Calu3 (cell line): ENCODE measurements around the gene GBA3. TPM values are rescaled to one million over a fixed set of nuclear protein-coding genes. Genes with fewer than 3 reads are reported as not detected.

Experiments used
- BruUV-seq: library from RNA; stranded (reverse); fragments of 400-500 nt; replicated peaks from 2 replicates; lab custom pipeline; 2021; lab: Mats Ljungman, UMichigan
- CTCF ChIA-PET: fragments of 300-600 bp; sonication (Branson Sonifier 250); formaldehyde crosslinking; loops from one replicate; lab custom pipeline; 2022; ENCODE audit warnings: antibody characterized with exemption; lab: Charles Lee
- DNase-seq: peaks from one replicate; pipeline ENCODE4 v3.0.0; 2022
- H3K27ac Mint-ChIP-seq: one replicate; pipeline ENCODE4 v1.8.0; 2022; ENCODE audit warnings: mixed read lengths; ENCODE audit not compliant: unreplicated experiment
- H3K27me3 Mint-ChIP-seq: one replicate; pipeline ENCODE4 v1.8.0; 2022; ENCODE audit warnings: mixed read lengths; ENCODE audit not compliant: unreplicated experiment
- H3K36me3 Mint-ChIP-seq: one replicate; pipeline ENCODE4 v1.8.0; 2022; ENCODE audit warnings: mild to moderate bottlenecking, moderate library complexity, mixed read lengths; ENCODE audit not compliant: insufficient read depth, unreplicated experiment
- H3K4me1 Mint-ChIP-seq: one replicate; pipeline ENCODE4 v1.8.0; 2022; ENCODE audit warnings: mild to moderate bottlenecking, low read depth, mixed read lengths; ENCODE audit not compliant: unreplicated experiment
- H3K4me3 Mint-ChIP-seq: one replicate; pipeline ENCODE4 v1.8.0; 2022; ENCODE audit warnings: mild to moderate bottlenecking, low read depth, moderate library complexity, mixed read lengths; ENCODE audit not compliant: unreplicated experiment
- H3K9me3 Mint-ChIP-seq: one replicate; pipeline ENCODE4 v1.8.0; 2022; ENCODE audit warnings: low read depth, mixed read lengths; ENCODE audit not compliant: unreplicated experiment
- CTCF ChIP-seq: fragments of 200-600 bp; IDR thresholded peaks from one replicate; pipeline ENCODE4 v1.8.0; 2022; ENCODE audit warnings: antibody characterized with exemption; ENCODE audit not compliant: unreplicated experiment
- intact Hi-C: fragments of 100-400 bp; cut with micrococcal nuclease; formaldehyde crosslinking; loops from one replicate; pipeline ENCODE4 v1.10.0; 2022; ENCODE audit not compliant: unreplicated experiment
- total RNA-seq: library from RNA; stranded (reverse); gene quantifications from 2 replicates; pipeline ENCODE4 v1.2.3, GENCODE V29; 2022

GBA3 gene
- total RNA-seq, 1 experiment from 2014 or later = 0.21 TPM

GRCh38 chr4:22668301-22668700 lies 24.4 kb upstream of the GBA3 start:
- BruUV-seq = no TSS peak
- Mint-ChIP-seq H3K36me3 (no peaks in the 10 kb centered on the region), H3K4me1 (no peaks in the 10 kb centered on the region), H3K27me3 (no peaks in the 10 kb centered on the region), H3K4me3 (no peak overlapping the region), H3K27ac (no peak overlapping the region), H3K9me3 (no peaks in the 10 kb centered on the region)
- intact Hi-C loops = no loop called here
- DNase-seq = no peak
- CTCF ChIA-PET = no interaction called here
- no peak for TF ChIP-seq CTCF

- no peaks in the 10 kb centered on the region for H3K27me3 Mint-ChIP-seq
- no TSS peak for BruUV-seq
- H3K9me3 Mint-ChIP-seq = no peaks in the 10 kb centered on the region
- no peaks in the 10 kb centered on the region for H3K36me3 Mint-ChIP-seq
- CTCF ChIA-PET = no interaction called here
- no peak overlapping the region for H3K4me3 Mint-ChIP-seq
- no peak for DNase-seq
- no peak for TF ChIP-seq CTCF
- no peak overlapping the region for H3K27ac Mint-ChIP-seq
- H3K4me1 Mint-ChIP-seq = no peaks in the 10 kb centered on the region
- intact Hi-C loops = no loop called here
These were observed 24.0 kb upstream of the GBA3 start for GRCh38 chr4:22668702-22669101.

- CTCF ChIA-PET = no interaction called here
These were observed 21.8 kb upstream of the GBA3 start for GRCh38 chr4:22670956-22671355.

GRCh38 chr4:22672519-22672918 lies 20.2 kb upstream of the GBA3 start:
- Mint-ChIP-seq H3K4me1 (no peaks in the 10 kb centered on the region), H3K9me3 (no peaks in the 10 kb centered on the region), H3K36me3 (no peaks in the 10 kb centered on the region), H3K4me3 (no peak overlapping the region), H3K27ac (no peak overlapping the region), H3K27me3 (no peaks in the 10 kb centered on the region)
- CTCF ChIA-PET = no interaction called here
- intact Hi-C loops = no loop called here
- BruUV-seq = no TSS peak
- no peak for TF ChIP-seq CTCF
- DNase-seq = no peak

More at GRCh38 chr4:22670956-22671355, 21.8 kb upstream of the GBA3 start:
- no peaks in the 10 kb centered on the region for H3K4me1 Mint-ChIP-seq
- H3K4me3 Mint-ChIP-seq = no peak overlapping the region
- no TSS peak for BruUV-seq
- no peak for DNase-seq
- H3K27ac Mint-ChIP-seq = no peak overlapping the region
- intact Hi-C loops = no loop called here
- TF ChIP-seq CTCF = no peak
- no peaks in the 10 kb centered on the region for H3K36me3 Mint-ChIP-seq
- no peaks in the 10 kb centered on the region for H3K9me3 Mint-ChIP-seq
- H3K27me3 Mint-ChIP-seq = no peaks in the 10 kb centered on the region
